ENCODE results near the gene ITLN1.

ITLN1 gene

GRCh38 chr1:160863774-160864131, 21.2 kb downstream of the ITLN1 start:
- TF ChIP-seq EZH2 (IDR thresholded peaks at IDR 0.05) (no peak), POLR2AphosphoS5 (IDR thresholded peaks at IDR 0.05; ENCODE audit: borderline replicate concordance, low read depth, low read length) (no peak), FOXP2 (optimal IDR thresholded peaks at IDR 0.05; ENCODE audit: control extremely low read depth, extremely low read length, insufficient read depth) (no peak)
- H3K9ac ChIP-seq (ENCODE audit: insufficient read length): no peak overlapping the region
- H3K9me3 ChIP-seq (ENCODE audit: low read depth, low read length): no peaks in the 10 kb centered on the region
- no peaks in the 10 kb centered on the region for H3K36me3 ChIP-seq (ENCODE audit: insufficient read depth, low read length)
- no peak overlapping the region for H3K4me3 ChIP-seq
- H3K27ac ChIP-seq: no peak overlapping the region
- DNase-seq (ENCODE audit: low read depth, low spot score): no peak

- no peak overlapping the region for H3K4me3 ChIP-seq
- H3K36me3 ChIP-seq (ENCODE audit: insufficient read depth, low read length): no peaks in the 10 kb centered on the region
- no peak overlapping the region for H3K9ac ChIP-seq (ENCODE audit: insufficient read length)
- TF ChIP-seq FOXP2 (optimal IDR thresholded peaks at IDR 0.05; ENCODE audit: control extremely low read depth, extremely low read length, insufficient read depth) (no peak), EZH2 (IDR thresholded peaks at IDR 0.05) (no peak), POLR2AphosphoS5 (IDR thresholded peaks at IDR 0.05; ENCODE audit: borderline replicate concordance, low read depth, low read length) (no peak)
- no peaks in the 10 kb centered on the region for H3K9me3 ChIP-seq (ENCODE audit: low read depth, low read length)
- H3K27ac ChIP-seq: no peak overlapping the region
- no peak for DNase-seq (ENCODE audit: low read depth, low spot score)
Observed at GRCh38 chr1:160863061-160863773, 21.8 kb downstream of the ITLN1 start.

- no peak within 1 kb of the TSS for H3K4me3 ChIP-seq
- no peak within 1 kb of the TSS for H3K9ac ChIP-seq (ENCODE audit: insufficient read length)
- H3K27ac ChIP-seq: no peak within 1 kb of the TSS
- H3K9me3 ChIP-seq (ENCODE audit: low read depth, low read length): no peaks in the 10 kb centered on the region
- TF ChIP-seq EZH2 (IDR thresholded peaks at IDR 0.05) (no peak), FOXP2 (optimal IDR thresholded peaks at IDR 0.05; ENCODE audit: control extremely low read depth, extremely low read length, insufficient read depth) (no peak), POLR2AphosphoS5 (IDR thresholded peaks at IDR 0.05; ENCODE audit: borderline replicate concordance, low read depth, low read length) (no peak)
- H3K36me3 ChIP-seq (ENCODE audit: insufficient read depth, low read length): no peaks in the 10 kb centered on the region
- DNase-seq (ENCODE audit: low read depth, low spot score): no peak
Observed at GRCh38 chr1:160862203-160863060, 22.5 kb downstream of the ITLN1 start, which contains the start of gene CD244. TSS of gene CD244 (minus strand) at chr1:160862887. CDS start at chr1:160862677, 210 bp downstream.

- H3K9ac ChIP-seq (ENCODE audit: insufficient read length): no peak overlapping the region
Observed at GRCh38 chr1:160860840-160861505, 24.0 kb downstream of the ITLN1 start.

GRCh38 chr1:160859166-160859565, 25.8 kb downstream of the ITLN1 start:
- no peak for DNase-seq (ENCODE audit: low read depth, low spot score)
- H3K9me3 ChIP-seq (ENCODE audit: low read depth, low read length): no peaks in the 10 kb centered on the region
- H3K36me3 ChIP-seq (ENCODE audit: insufficient read depth, low read length): no peaks in the 10 kb centered on the region
- no peak for TF ChIP-seq POLR2AphosphoS5 (IDR thresholded peaks at IDR 0.05; ENCODE audit: borderline replicate concordance, low read depth, low read length)
- no peak for TF ChIP-seq FOXP2 (optimal IDR thresholded peaks at IDR 0.05; ENCODE audit: control extremely low read depth, extremely low read length, insufficient read depth)
- H3K27ac ChIP-seq: no peak overlapping the region
- no peak overlapping the region for H3K9ac ChIP-seq (ENCODE audit: insufficient read length)
- no peak overlapping the region for H3K4me3 ChIP-seq

More at GRCh38 chr1:160860840-160861505, 24.0 kb downstream of the ITLN1 start:
- no peak for DNase-seq (ENCODE audit: low read depth, low spot score)
- H3K27ac ChIP-seq: no peak overlapping the region
- no peaks in the 10 kb centered on the region for H3K36me3 ChIP-seq (ENCODE audit: insufficient read depth, low read length)
- no peak overlapping the region for H3K4me3 ChIP-seq
- no peak for TF ChIP-seq POLR2AphosphoS5 (IDR thresholded peaks at IDR 0.05; ENCODE audit: borderline replicate concordance, low read depth, low read length)
- TF ChIP-seq FOXP2 (optimal IDR thresholded peaks at IDR 0.05; ENCODE audit: control extremely low read depth, extremely low read length, insufficient read depth): no peak
- TF ChIP-seq EZH2 (IDR thresholded peaks at IDR 0.05): no peak
- no peaks in the 10 kb centered on the region for H3K9me3 ChIP-seq (ENCODE audit: low read depth, low read length)

GRCh38 chr1:160858507-160858906, 26.5 kb downstream of the ITLN1 start:
- Histone ChIP-seq H3K4me3 (no peak overlapping the region), H3K9ac (ENCODE audit: insufficient read length) (no peak overlapping the region), H3K9me3 (ENCODE audit: low read depth, low read length) (no peaks in the 10 kb centered on the region), H3K27ac (no peak overlapping the region), H3K36me3 (ENCODE audit: insufficient read depth, low read length) (no peaks in the 10 kb centered on the region)
- DNase-seq (ENCODE audit: low read depth, low spot score): no peak
- TF ChIP-seq FOXP2 (optimal IDR thresholded peaks at IDR 0.05; ENCODE audit: control extremely low read depth, extremely low read length, insufficient read depth) (no peak), POLR2AphosphoS5 (IDR thresholded peaks at IDR 0.05; ENCODE audit: borderline replicate concordance, low read depth, low read length) (no peak), EZH2 (IDR thresholded peaks at IDR 0.05) (no peak)

GRCh38 chr1:160858097-160858496, 26.9 kb downstream of the ITLN1 start:
- Histone ChIP-seq H3K9ac (ENCODE audit: insufficient read length) (no peak overlapping the region), H3K36me3 (ENCODE audit: insufficient read depth, low read length) (no peaks in the 10 kb centered on the region), H3K9me3 (ENCODE audit: low read depth, low read length) (no peaks in the 10 kb centered on the region), H3K27ac (no peak overlapping the region), H3K4me3 (no peak overlapping the region)
- no peak for DNase-seq (ENCODE audit: low read depth, low spot score)
- TF ChIP-seq EZH2 (IDR thresholded peaks at IDR 0.05) (no peak), FOXP2 (optimal IDR thresholded peaks at IDR 0.05; ENCODE audit: control extremely low read depth, extremely low read length, insufficient read depth) (no peak), POLR2AphosphoS5 (IDR thresholded peaks at IDR 0.05; ENCODE audit: borderline replicate concordance, low read depth, low read length) (no peak)
